Body of pancreas (tissue), 4 donors: ENCODE data around the gene OLFML2A.

Experiments used
- CTCF ChIP-seq, 7 experiments: fragments of 450-650 bp in 4 of 7; fragments of 200-600 bp in 3 of 7; sonication (generic) in 3 of 7; IDR thresholded peaks; one replicate each; pipeline ENCODE4 v1.5.1; 2016 to 2019; ENCODE audit warnings: antibody characterized with exemption in 7 of 7
- POLR2A ChIP-seq, 3 donors: fragments of 450-650 bp; IDR thresholded peaks; one replicate each; pipeline ENCODE4 v1.6.1; 2016; ENCODE audit warnings: antibody characterized with exemption in 3 of 3, mild to moderate bottlenecking in 2 of 3

GRCh38 chr9:124854822-124855221 is 77.9 kb downstream of the OLFML2A start:
- TF ChIP-seq CTCF (IDR thresholded peaks at IDR 0.05) (no peak), POLR2A (IDR thresholded peaks at IDR 0.05) (no peak)
